Upper lobe of left lung (tissue), 6 donors: ENCODE data around the gene UMAD1. TPM values are rescaled to one million over a fixed set of nuclear protein-coding genes. Genes with fewer than 3 reads are reported as not detected.

ENCODE experiments used
- ATAC-seq, 2 donors: fragments of 200-7000 bp; cut with Tn5 transposase; one replicate each; pipeline ENCODE4 v1.9.1; 2022; ENCODE audit warnings: mild to moderate bottlenecking in 2 of 2, moderate library complexity in 2 of 2; ENCODE audit not compliant: low FRiP score in 2 of 2
- DNase-seq, 2 donors: peaks; one replicate each; pipeline ENCODE4 v3.0.0-alpha.2; 2019 to 2020
- H3K27ac ChIP-seq, 4 donors: fragments of 200-600 bp; sonication (generic); one replicate each; pipeline ENCODE4 v1.5.1; 2016 to 2019
- H3K27me3 ChIP-seq, 4 donors: fragments of 200-600 bp; sonication (generic); one replicate each; pipeline ENCODE4 v1.5.1; 2017 to 2019
- H3K36me3 ChIP-seq, 4 donors: fragments of 200-600 bp; sonication (generic); one replicate each; pipeline ENCODE4 v1.5.1; 2016 to 2019
- H3K4me1 ChIP-seq, 4 donors: fragments of 200-600 bp; sonication (generic); one replicate each; pipeline ENCODE4 v1.5.1; 2018 to 2019
- H3K4me3 ChIP-seq, 4 donors: fragments of 200-600 bp; sonication (generic); one replicate each; pipeline ENCODE4 v1.5.1; 2017 to 2019; ENCODE audit warnings: mild to moderate bottlenecking in 2 of 4, moderate library complexity in 1 of 4
- H3K9me3 ChIP-seq, 4 donors: fragments of 200-600 bp; sonication (generic); one replicate each; pipeline ENCODE4 v1.5.1; 2018 to 2019
- CTCF ChIP-seq, 6 experiments: fragments of 450-650 bp in 4 of 6; fragments of 200-600 bp in 2 of 6; sonication (generic) in 2 of 6; IDR thresholded peaks; one replicate each; pipeline ENCODE4 v1.5.1; 2016 to 2019; ENCODE audit warnings: antibody characterized with exemption in 6 of 6
- EP300 ChIP-seq, 4 donors: sonication (generic); formaldehyde crosslinking; IDR thresholded peaks; one replicate each; pipeline ENCODE4 v1.5.1; 2017; ENCODE audit warnings: antibody characterized with exemption in 4 of 4, control low read depth in 2 of 4
- POLR2A ChIP-seq, 4 donors: fragments of 450-650 bp; IDR thresholded peaks; one replicate each; pipeline ENCODE4 v1.5.1; 2016 to 2017; ENCODE audit warnings: antibody characterized with exemption in 4 of 4, mild to moderate bottlenecking in 2 of 4
- POLR2AphosphoS5 ChIP-seq, 2 donors: sonication (generic); formaldehyde crosslinking; IDR thresholded peaks; one replicate each; pipeline ENCODE4 v1.5.1; 2017; ENCODE audit warnings: antibody characterized with exemption in 2 of 2
- WGBS, 2 donors: methylation state at CpG; one replicate each; pipeline ENCODE4 v1.1.5; 2017 to 2018; 5-methylcytosine and 5-hydroxymethylcytosine counted together
- total RNA-seq, 6 donors: library from RNA; depleted of rRNA in 4 of 6; stranded (reverse); fragments of >200 nt in 4 of 6; gene quantifications; one replicate each; pipeline versions ENCODE4 v1.1.0 to v1.2.1, GENCODE V29; 2016 to 2021
- donor health status: DM: no; HTN: no; CAD: no; lungs with moderate emphysema.
- donor health status: DM: no; HTN: yes; CAD: no; lungs with severe emphysema.

The UMAD1 gene
- total RNA-seq, 6 donors from 2014 or later = 8.4 to 29.7 (median 13.3) TPM

- no peak overlapping the region for H3K4me3 ChIP-seq
- H3K27me3 ChIP-seq = no peaks in the 10 kb centered on the region
- DNase-seq (no peak), ATAC-seq (no peak)
- 57 to 59% methylated on average over 5 of the region's 5 CpGs for WGBS, 2 donors
- H3K9me3 ChIP-seq = no peaks in the 10 kb centered on the region
- no peak for TF ChIP-seq POLR2AphosphoS5 (IDR thresholded peaks at IDR 0.05)
- no peak for TF ChIP-seq POLR2A (IDR thresholded peaks at IDR 0.05)
- TF ChIP-seq CTCF (IDR thresholded peaks at IDR 0.05) = no peak
- no peak for TF ChIP-seq EP300 (IDR thresholded peaks at IDR 0.05)
- H3K27ac ChIP-seq = peak overlapping the region in 2 of 4 donors; percentile 34 to 67
- H3K36me3 ChIP-seq = no peaks in the 10 kb centered on the region
- peaks cover 0 to 11% (median 9%) of the 10 kb centered on the region in 4 donors for H3K4me1 ChIP-seq
Measured at GRCh38 chr7:7695111-7695817, 54.7 kb downstream of the UMAD1 start.

- no peak for ATAC-seq
- Histone ChIP-seq H3K27me3 (no peaks in the 10 kb centered on the region), H3K27ac (no peak overlapping the region), H3K36me3 (no peaks in the 10 kb centered on the region), H3K9me3 (no peaks in the 10 kb centered on the region), H3K4me3 (no peak overlapping the region), H3K4me1 (peaks cover 0 to 11% (median 9%) of the 10 kb centered on the region in 4 donors)
- TF ChIP-seq POLR2A (IDR thresholded peaks at IDR 0.05) (no peak), EP300 (IDR thresholded peaks at IDR 0.05) (no peak), POLR2AphosphoS5 (IDR thresholded peaks at IDR 0.05) (no peak), CTCF (IDR thresholded peaks at IDR 0.05) (no peak)
- DNase-seq = no peak
- 71 to 73% methylated on average over 3 of the region's 3 CpGs for WGBS, 2 donors
Measured at GRCh38 chr7:7696458-7697119, 56.0 kb downstream of the UMAD1 start.

GRCh38 chr7:7698930-7699329 lies 58.4 kb downstream of the UMAD1 start:
- Histone ChIP-seq H3K4me1 (peaks cover 0 to 11% (median 9%) of the 10 kb centered on the region in 4 donors), H3K27ac (no peak overlapping the region), H3K4me3 (no peak overlapping the region), H3K9me3 (no peaks in the 10 kb centered on the region), H3K36me3 (no peaks in the 10 kb centered on the region), H3K27me3 (no peaks in the 10 kb centered on the region)
- DNase-seq = no peak
- TF ChIP-seq CTCF (IDR thresholded peaks at IDR 0.05) (no peak), EP300 (IDR thresholded peaks at IDR 0.05) (no peak), POLR2A (IDR thresholded peaks at IDR 0.05) (no peak), POLR2AphosphoS5 (IDR thresholded peaks at IDR 0.05) (no peak)
- 84 to 97% methylated on average over 2 of the region's 2 CpGs for WGBS, 2 donors
- no peak for ATAC-seq

GRCh38 chr7:7699380-7699779 lies 58.8 kb downstream of the UMAD1 start:
- H3K4me1 ChIP-seq = peaks cover 0 to 11% (median 9%) of the 10 kb centered on the region in 4 donors
- DNase-seq (no peak), ATAC-seq (no peak)
- no peaks in the 10 kb centered on the region for H3K27me3 ChIP-seq
- no peak for TF ChIP-seq POLR2A (IDR thresholded peaks at IDR 0.05)
- TF ChIP-seq POLR2AphosphoS5 (IDR thresholded peaks at IDR 0.05) = no peak
- TF ChIP-seq CTCF (IDR thresholded peaks at IDR 0.05) = no peak
- no peak for TF ChIP-seq EP300 (IDR thresholded peaks at IDR 0.05)
- no peaks in the 10 kb centered on the region for H3K9me3 ChIP-seq
- no peak overlapping the region for H3K27ac ChIP-seq
- H3K4me3 ChIP-seq = no peak overlapping the region
- H3K36me3 ChIP-seq = no peaks in the 10 kb centered on the region
